ENCODE results near the gene KRTAP5-7.

The KRTAP5-7 gene

GRCh38 chr11:71486320-71486719, 40.7 kb upstream of the KRTAP5-7 start:
- Histone ChIP-seq H3K27me3 (replicated peaks; ENCODE audit: control insufficient read depth, insufficient read depth, low read length) (no peaks in the 10 kb centered on the region), H3K4me3 (replicated peaks; ENCODE audit: low read depth, low read length) (no peak overlapping the region), H3K36me3 (ENCODE audit: control insufficient read depth, insufficient read depth, low read length) (peaks cover 43% of the 10 kb centered on the region)
- TF ChIP-seq, protein P1, sequence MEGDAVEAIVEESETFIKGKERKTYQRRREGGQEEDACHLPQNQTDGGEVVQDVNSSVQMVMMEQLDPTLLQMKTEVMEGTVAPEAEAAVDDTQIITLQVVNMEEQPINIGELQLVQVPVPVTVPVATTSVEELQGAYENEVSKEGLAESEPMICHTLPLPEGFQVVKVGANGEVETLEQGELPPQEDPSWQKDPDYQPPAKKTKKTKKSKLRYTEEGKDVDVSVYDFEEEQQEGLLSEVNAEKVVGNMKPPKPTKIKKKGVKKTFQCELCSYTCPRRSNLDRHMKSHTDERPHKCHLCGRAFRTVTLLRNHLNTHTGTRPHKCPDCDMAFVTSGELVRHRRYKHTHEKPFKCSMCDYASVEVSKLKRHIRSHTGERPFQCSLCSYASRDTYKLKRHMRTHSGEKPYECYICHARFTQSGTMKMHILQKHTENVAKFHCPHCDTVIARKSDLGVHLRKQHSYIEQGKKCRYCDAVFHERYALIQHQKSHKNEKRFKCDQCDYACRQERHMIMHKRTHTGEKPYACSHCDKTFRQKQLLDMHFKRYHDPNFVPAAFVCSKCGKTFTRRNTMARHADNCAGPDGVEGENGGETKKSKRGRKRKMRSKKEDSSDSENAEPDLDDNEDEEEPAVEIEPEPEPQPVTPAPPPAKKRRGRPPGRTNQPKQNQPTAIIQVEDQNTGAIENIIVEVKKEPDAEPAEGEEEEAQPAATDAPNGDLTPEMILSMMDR (IDR thresholded peaks at IDR 0.05; ENCODE audit: insufficient read depth, low read length, poor library complexity, severe bottlenecking): no peak
- DNase-seq (ENCODE audit: extremely low read depth, insufficient read length): no peak

- Histone ChIP-seq H3K36me3 (ENCODE audit: control insufficient read depth, insufficient read depth, low read length) (peaks cover 40% of the 10 kb centered on the region), H3K27me3 (replicated peaks; ENCODE audit: control insufficient read depth, insufficient read depth, low read length) (no peaks in the 10 kb centered on the region), H3K4me3 (replicated peaks; ENCODE audit: low read depth, low read length) (no peak overlapping the region)
- TF ChIP-seq, protein P1 (IDR thresholded peaks at IDR 0.05; ENCODE audit: insufficient read depth, low read length, poor library complexity, severe bottlenecking): no peak
- DNase-seq (ENCODE audit: extremely low read depth, insufficient read length): no peak
Observed at GRCh38 chr11:71488681-71489270, 38.3 kb upstream of the KRTAP5-7 start.

- H3K36me3 ChIP-seq (ENCODE audit: control insufficient read depth, insufficient read depth, low read length): peaks cover 34% of the 10 kb centered on the region
- peak; percentile 59 for DNase-seq (ENCODE audit: extremely low read depth, insufficient read length)
- H3K4me3 ChIP-seq (replicated peaks; ENCODE audit: low read depth, low read length): no peak overlapping the region
- H3K27me3 ChIP-seq (replicated peaks; ENCODE audit: control insufficient read depth, insufficient read depth, low read length): no peaks in the 10 kb centered on the region
- TF ChIP-seq, protein P1 (IDR thresholded peaks at IDR 0.05; ENCODE audit: insufficient read depth, low read length, poor library complexity, severe bottlenecking): no peak
Observed at GRCh38 chr11:71489311-71490043, 37.6 kb upstream of the KRTAP5-7 start.

DNA sequence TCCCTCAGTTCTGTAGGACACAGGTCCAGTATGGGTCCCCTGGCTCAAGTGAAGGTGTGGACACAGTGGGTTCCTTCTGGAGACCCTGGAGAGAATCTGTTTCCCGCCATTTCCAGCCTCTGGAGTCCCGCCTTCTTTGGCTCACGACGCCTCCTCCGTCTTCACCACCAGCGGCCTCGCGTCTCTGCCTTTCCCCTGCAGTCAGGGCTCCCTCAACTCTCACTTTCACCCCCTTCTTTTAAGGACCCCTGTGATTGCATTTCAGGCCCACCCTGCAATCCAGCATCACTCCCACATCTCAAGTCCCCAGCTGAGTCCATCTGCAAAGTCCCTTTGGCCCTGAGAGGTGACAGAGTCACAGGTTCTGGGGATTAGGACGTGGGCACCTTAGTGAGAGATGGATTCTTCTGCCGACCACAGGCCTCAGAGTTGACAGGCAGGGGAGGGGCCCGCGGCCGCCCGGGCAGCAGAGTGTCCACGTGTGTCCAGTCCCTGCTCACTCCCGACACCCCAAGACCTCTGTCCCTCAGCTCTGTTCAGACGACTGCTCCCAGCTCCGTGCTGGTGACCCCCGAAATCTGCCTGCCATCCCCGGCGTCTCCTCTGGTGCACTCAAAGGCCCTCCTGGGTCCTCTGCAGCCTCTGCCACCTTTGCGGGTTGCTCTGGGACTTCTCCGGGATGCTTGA, 36.9 kb upstream of the KRTAP5-7 start:
- H3K36me3 ChIP-seq (ENCODE audit: control insufficient read depth, insufficient read depth, low read length): peaks cover 29% of the 10 kb centered on the region
- H3K4me3 ChIP-seq (replicated peaks; ENCODE audit: low read depth, low read length): no peak overlapping the region
- H3K27me3 ChIP-seq (replicated peaks; ENCODE audit: control insufficient read depth, insufficient read depth, low read length): no peaks in the 10 kb centered on the region
- TF ChIP-seq, protein P1 (IDR thresholded peaks at IDR 0.05; ENCODE audit: insufficient read depth, low read length, poor library complexity, severe bottlenecking): no peak
- no peak for DNase-seq (ENCODE audit: extremely low read depth, insufficient read length)

- Histone ChIP-seq H3K36me3 (ENCODE audit: control insufficient read depth, insufficient read depth, low read length) (peaks cover 34% of the 10 kb centered on the region), H3K27me3 (replicated peaks; ENCODE audit: control insufficient read depth, insufficient read depth, low read length) (no peaks in the 10 kb centered on the region), H3K4me3 (replicated peaks; ENCODE audit: low read depth, low read length) (no peak overlapping the region)
- no peak for DNase-seq (ENCODE audit: extremely low read depth, insufficient read length)
- TF ChIP-seq, protein P1 (IDR thresholded peaks at IDR 0.05; ENCODE audit: insufficient read depth, low read length, poor library complexity, severe bottlenecking): no peak
Observed at GRCh38 chr11:71490731-71491390, 36.2 kb upstream of the KRTAP5-7 start.
